Liver (tissue), 9 donors: Measurements from ENCODE around the gene FLT3LG. TPM values are rescaled to one million over a fixed set of nuclear protein-coding genes. Genes with fewer than 3 reads are reported as not detected.

Experiments used
- DNase-seq: peaks from one replicate; pipeline ENCODE4 v3.0.0-alpha.2; 2017; ENCODE audit warnings: low spot score
- H3K27ac ChIP-seq, 2 donors: one replicate each; pipeline ENCODE4 v1.7.0; 2013; ENCODE audit warnings: inconsistent platforms in 2 of 2, low read length in 2 of 2, control low read depth in 1 of 2, low read depth in 1 of 2, mild to moderate bottlenecking in 1 of 2
- H3K27me3 ChIP-seq, 4 donors: one replicate each; pipeline versions ENCODE4 v1.6.1 to v1.7.0; 2013; ENCODE audit warnings: low read length in 3 of 4, inconsistent platforms in 1 of 4, mild to moderate bottlenecking in 1 of 4, moderate library complexity in 1 of 4; ENCODE audit not compliant: control insufficient read depth in 4 of 4, insufficient read depth in 4 of 4
- H3K36me3 ChIP-seq, 4 donors: one replicate each; pipeline versions ENCODE4 v1.6.1 to v1.7.0; 2013; ENCODE audit warnings: low read length in 3 of 4, mild to moderate bottlenecking in 3 of 4, low read depth in 1 of 4, moderate library complexity in 1 of 4; ENCODE audit not compliant: control insufficient read depth in 4 of 4, insufficient read depth in 3 of 4
- H3K4me1 ChIP-seq, 4 donors: one replicate each; pipeline versions ENCODE4 v1.6.1 to v1.7.0; 2013; ENCODE audit warnings: low read length in 3 of 4, mild to moderate bottlenecking in 3 of 4, moderate library complexity in 1 of 4; ENCODE audit not compliant: control insufficient read depth in 4 of 4, insufficient read depth in 4 of 4
- H3K4me3 ChIP-seq, 3 donors: one replicate each; pipeline versions ENCODE4 v1.6.1 to v1.7.0; 2013; ENCODE audit warnings: low read length in 3 of 3, control low read depth in 1 of 3, low read depth in 1 of 3, mild to moderate bottlenecking in 1 of 3
- H3K9ac ChIP-seq, 2 donors: one replicate each; pipeline ENCODE4 v1.7.0; 2013; ENCODE audit warnings: low read length in 2 of 2, mild to moderate bottlenecking in 2 of 2, moderate library complexity in 2 of 2, control low read depth in 1 of 2, low read depth in 1 of 2
- H3K9me3 ChIP-seq, 4 donors: one replicate each; pipeline versions ENCODE4 v1.6.1 to v1.7.0; 2013; ENCODE audit warnings: low read length in 3 of 4; ENCODE audit not compliant: control insufficient read depth in 4 of 4
- EGR1 ChIP-seq, 2 donors: IDR thresholded peaks; 2 replicates each; pipeline ENCODE4 v1.6.1; 2016 to 2018; ENCODE audit warnings: antibody characterized with exemption in 2 of 2, low read depth in 2 of 2
- FOXA1 ChIP-seq: IDR thresholded peaks from 2 replicates; pipeline ENCODE4 v1.6.1; 2016; ENCODE audit warnings: antibody characterized with exemption
- JUND ChIP-seq, 2 donors: IDR thresholded peaks; 2 replicates each; pipeline ENCODE4 v1.6.1; 2016; ENCODE audit warnings: antibody characterized with exemption in 2 of 2
- RXRA ChIP-seq, 2 donors: IDR thresholded peaks; 2 replicates each; pipeline ENCODE4 v1.6.1; 2017 to 2018; ENCODE audit warnings: antibody characterized with exemption in 2 of 2, mild to moderate bottlenecking in 1 of 2
- SP1 ChIP-seq: IDR thresholded peaks from 2 replicates; pipeline ENCODE4 v1.6.1; 2018; ENCODE audit warnings: antibody characterized with exemption, mild to moderate bottlenecking
- TAF1 ChIP-seq: conservative IDR thresholded peaks from 2 replicates; pipeline ENCODE4 v1.6.1; 2016; ENCODE audit warnings: antibody characterized with exemption, mild to moderate bottlenecking
- ZBTB33 ChIP-seq: IDR thresholded peaks from 2 replicates; pipeline ENCODE4 v1.6.1; 2016; ENCODE audit warnings: antibody characterized with exemption
- WGBS: extraction: QIAGEN DNeasy Blood & Tissue Kit; methylation state at CpG from one replicate; pipeline ENCODE4 v1.1.7; 2013; 5-methylcytosine and 5-hydroxymethylcytosine counted together
- polyA plus RNA-seq, 2 donors: library from polyadenylated mRNA; stranded (reverse) in 1 of 2; unstranded in 1 of 2; fragments of 200-250 nt in 1 of 2; fragments of >200 nt in 1 of 2; fragmentation: Nextera tagmentation in 1 of 2; extraction: Ambion mirVana in 1 of 2; gene quantifications; one replicate each; pipeline versions ENCODE4 v1.2.1 to v1.2.3, GENCODE V29; 2013 to 2015
- total RNA-seq, 2 donors: library from RNA; depleted of rRNA; stranded (reverse); fragments of >200 nt; gene quantifications; one replicate each; pipeline ENCODE4 v1.2.3, GENCODE V29; 2014
- TF ChIP-seq, protein P1 (sequence below): IDR thresholded peaks from 2 replicates; pipeline ENCODE4 v1.6.1; 2016; ENCODE audit warnings: antibody characterized with exemption, mild to moderate bottlenecking
- TF ChIP-seq, protein P2 (sequence below): fragments of 150-350 bp; IDR thresholded peaks from 2 replicates; pipeline ENCODE4 v1.5.1; 2017; ENCODE audit warnings: improper control_type of control experiment, low read depth, low read length; ENCODE audit not compliant: missing input control
- TF ChIP-seq, protein P3 (sequence below): IDR thresholded peaks from 2 replicates; pipeline ENCODE4 v1.6.1; 2016; ENCODE audit warnings: antibody characterized with exemption
- donor health status: healthy.
- donor health status: healthy.
- donor health status: healthy.
- donor health status: healthy.
- donor health status: healthy.

FLT3LG gene
- total and polyA plus RNA-seq, 4 donors = 0.65 to 4.3 (median 2.2) TPM

- TF ChIP-seq, protein P1, sequence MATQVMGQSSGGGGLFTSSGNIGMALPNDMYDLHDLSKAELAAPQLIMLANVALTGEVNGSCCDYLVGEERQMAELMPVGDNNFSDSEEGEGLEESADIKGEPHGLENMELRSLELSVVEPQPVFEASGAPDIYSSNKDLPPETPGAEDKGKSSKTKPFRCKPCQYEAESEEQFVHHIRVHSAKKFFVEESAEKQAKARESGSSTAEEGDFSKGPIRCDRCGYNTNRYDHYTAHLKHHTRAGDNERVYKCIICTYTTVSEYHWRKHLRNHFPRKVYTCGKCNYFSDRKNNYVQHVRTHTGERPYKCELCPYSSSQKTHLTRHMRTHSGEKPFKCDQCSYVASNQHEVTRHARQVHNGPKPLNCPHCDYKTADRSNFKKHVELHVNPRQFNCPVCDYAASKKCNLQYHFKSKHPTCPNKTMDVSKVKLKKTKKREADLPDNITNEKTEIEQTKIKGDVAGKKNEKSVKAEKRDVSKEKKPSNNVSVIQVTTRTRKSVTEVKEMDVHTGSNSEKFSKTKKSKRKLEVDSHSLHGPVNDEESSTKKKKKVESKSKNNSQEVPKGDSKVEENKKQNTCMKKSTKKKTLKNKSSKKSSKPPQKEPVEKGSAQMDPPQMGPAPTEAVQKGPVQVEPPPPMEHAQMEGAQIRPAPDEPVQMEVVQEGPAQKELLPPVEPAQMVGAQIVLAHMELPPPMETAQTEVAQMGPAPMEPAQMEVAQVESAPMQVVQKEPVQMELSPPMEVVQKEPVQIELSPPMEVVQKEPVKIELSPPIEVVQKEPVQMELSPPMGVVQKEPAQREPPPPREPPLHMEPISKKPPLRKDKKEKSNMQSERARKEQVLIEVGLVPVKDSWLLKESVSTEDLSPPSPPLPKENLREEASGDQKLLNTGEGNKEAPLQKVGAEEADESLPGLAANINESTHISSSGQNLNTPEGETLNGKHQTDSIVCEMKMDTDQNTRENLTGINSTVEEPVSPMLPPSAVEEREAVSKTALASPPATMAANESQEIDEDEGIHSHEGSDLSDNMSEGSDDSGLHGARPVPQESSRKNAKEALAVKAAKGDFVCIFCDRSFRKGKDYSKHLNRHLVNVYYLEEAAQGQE = no peak
- TF ChIP-seq JUND (IDR thresholded peaks at IDR 0.05) = no peak
- Histone ChIP-seq H3K27me3 (peaks cover 0 to 26% (median 20%) of the 10 kb centered on the region in 4 donors), H3K27ac (no peak overlapping the region), H3K4me3 (no peak overlapping the region), H3K9ac (no peak overlapping the region), H3K36me3 (no peaks in the 10 kb centered on the region), H3K9me3 (peaks cover 0 to 2% (median 0%) of the 10 kb centered on the region in 4 donors), H3K4me1 (peaks cover 0 to 3% (median 1%) of the 10 kb centered on the region in 4 donors)
- WGBS = 3% methylated on average over 45 of the region's 45 CpGs
- no peak for DNase-seq
These were observed 46.0 kb upstream of the FLT3LG start for GRCh38 chr19:49427855-49428546.

- DNase-seq = no peak
These were observed 45.2 kb upstream of the FLT3LG start for GRCh38 chr19:49428547-49429451.

More at GRCh38 chr19:49428547-49429451, 45.2 kb upstream of the FLT3LG start:
- no peak overlapping the region for H3K4me3 ChIP-seq
- WGBS = 12% methylated on average over 29 of the region's 29 CpGs
- no peak overlapping the region for H3K9ac ChIP-seq
- H3K9me3 ChIP-seq = peaks cover 0 to 2% (median 0%) of the 10 kb centered on the region in 4 donors
- peaks cover 0 to 2% (median 0%) of the 10 kb centered on the region in 4 donors for H3K4me1 ChIP-seq
- H3K27ac ChIP-seq = no peak overlapping the region
- H3K36me3 ChIP-seq = no peaks in the 10 kb centered on the region
- peaks cover 0 to 22% (median 19%) of the 10 kb centered on the region in 4 donors for H3K27me3 ChIP-seq
- TF ChIP-seq SP1 (no peak), FOXA1 (no peak), ZBTB33 (no peak), RXRA (IDR thresholded peaks at IDR 0.05) (no peak), EGR1 (IDR thresholded peaks at IDR 0.05; ENCODE audit: low read depth in 2 of 2) (no peak), TAF1 (no peak)
- TF ChIP-seq, protein P2, sequence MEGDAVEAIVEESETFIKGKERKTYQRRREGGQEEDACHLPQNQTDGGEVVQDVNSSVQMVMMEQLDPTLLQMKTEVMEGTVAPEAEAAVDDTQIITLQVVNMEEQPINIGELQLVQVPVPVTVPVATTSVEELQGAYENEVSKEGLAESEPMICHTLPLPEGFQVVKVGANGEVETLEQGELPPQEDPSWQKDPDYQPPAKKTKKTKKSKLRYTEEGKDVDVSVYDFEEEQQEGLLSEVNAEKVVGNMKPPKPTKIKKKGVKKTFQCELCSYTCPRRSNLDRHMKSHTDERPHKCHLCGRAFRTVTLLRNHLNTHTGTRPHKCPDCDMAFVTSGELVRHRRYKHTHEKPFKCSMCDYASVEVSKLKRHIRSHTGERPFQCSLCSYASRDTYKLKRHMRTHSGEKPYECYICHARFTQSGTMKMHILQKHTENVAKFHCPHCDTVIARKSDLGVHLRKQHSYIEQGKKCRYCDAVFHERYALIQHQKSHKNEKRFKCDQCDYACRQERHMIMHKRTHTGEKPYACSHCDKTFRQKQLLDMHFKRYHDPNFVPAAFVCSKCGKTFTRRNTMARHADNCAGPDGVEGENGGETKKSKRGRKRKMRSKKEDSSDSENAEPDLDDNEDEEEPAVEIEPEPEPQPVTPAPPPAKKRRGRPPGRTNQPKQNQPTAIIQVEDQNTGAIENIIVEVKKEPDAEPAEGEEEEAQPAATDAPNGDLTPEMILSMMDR = no peak
- TF ChIP-seq, protein P3, sequence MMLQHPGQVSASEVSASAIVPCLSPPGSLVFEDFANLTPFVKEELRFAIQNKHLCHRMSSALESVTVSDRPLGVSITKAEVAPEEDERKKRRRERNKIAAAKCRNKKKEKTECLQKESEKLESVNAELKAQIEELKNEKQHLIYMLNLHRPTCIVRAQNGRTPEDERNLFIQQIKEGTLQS = no peak
